ENCODE data around the gene SEMA4G.

Gene SEMA4G, protein sequence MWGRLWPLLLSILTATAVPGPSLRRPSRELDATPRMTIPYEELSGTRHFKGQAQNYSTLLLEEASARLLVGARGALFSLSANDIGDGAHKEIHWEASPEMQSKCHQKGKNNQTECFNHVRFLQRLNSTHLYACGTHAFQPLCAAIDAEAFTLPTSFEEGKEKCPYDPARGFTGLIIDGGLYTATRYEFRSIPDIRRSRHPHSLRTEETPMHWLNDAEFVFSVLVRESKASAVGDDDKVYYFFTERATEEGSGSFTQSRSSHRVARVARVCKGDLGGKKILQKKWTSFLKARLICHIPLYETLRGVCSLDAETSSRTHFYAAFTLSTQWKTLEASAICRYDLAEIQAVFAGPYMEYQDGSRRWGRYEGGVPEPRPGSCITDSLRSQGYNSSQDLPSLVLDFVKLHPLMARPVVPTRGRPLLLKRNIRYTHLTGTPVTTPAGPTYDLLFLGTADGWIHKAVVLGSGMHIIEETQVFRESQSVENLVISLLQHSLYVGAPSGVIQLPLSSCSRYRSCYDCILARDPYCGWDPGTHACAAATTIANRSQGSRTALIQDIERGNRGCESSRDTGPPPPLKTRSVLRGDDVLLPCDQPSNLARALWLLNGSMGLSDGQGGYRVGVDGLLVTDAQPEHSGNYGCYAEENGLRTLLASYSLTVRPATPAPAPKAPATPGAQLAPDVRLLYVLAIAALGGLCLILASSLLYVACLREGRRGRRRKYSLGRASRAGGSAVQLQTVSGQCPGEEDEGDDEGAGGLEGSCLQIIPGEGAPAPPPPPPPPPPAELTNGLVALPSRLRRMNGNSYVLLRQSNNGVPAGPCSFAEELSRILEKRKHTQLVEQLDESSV

DNA sequence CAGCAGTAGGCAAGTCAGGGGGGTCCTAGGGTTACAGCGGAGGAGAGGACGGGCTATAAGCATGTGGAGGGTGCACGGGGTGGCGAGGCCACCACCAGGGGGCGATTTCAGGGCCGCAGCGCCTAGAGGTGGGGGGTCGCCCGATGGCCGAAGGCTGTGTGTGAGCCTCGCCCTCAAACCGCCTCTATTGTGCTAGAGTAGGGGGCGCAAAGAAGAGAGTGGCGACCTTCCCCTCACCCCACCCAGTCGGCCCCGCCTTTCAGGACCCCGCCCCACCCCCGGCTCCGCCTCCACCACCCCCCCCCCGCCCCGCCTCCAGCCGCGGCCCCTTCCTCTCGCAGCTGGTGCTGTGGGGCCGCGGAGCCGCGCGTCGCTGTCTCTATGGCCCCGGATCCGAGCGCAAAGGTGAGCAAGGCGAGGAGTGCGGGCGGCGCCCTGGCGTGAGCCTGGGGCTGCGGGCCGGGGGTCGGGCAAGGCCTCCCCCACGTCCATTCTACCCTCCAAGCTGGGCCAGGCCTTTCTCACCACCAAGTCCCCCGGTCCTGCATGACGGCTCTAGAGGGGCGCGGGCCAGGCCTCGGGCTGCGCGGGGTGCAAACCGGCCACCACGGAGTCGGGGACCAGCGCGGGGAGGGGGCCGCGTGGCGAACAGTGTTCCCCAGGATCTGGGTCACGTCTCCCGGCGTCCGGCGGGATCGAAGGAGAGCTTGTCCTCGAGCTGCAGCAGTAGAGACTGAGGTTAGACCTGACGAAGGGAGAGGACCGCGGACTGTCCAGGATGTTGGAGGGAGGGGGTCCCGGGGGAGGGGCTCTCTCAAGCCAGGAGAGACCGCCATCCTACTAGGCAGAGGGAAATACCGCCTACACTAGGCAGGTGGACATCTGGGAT, at the start of gene SEMA4G:
TSS of gene SEMA4G (plus strand) at position 318 of the 889 bp plus-strand sequence. CDS start 3,409 bp downstream, outside the sequence.
- DNase-seq: peak; percentile 19 to 48

DNA sequence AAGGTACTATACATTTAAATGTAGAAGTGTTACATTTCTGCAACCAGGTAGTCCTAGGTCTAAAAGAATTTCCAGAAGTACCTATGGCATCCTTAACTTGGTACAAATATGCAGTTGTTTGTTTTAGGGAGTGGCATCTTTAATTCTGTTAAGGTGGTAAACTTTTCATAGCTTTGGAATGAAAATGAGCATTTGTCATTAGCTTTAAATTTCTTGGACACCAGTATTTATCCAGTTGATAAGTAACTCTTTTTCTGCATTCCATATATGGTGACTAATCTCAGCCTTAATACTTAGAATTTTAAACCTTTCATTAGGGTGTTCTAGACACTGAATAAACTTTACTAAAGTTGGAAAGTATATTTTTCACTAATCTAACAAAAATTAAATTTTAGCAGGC, 45.7 kb upstream of the SEMA4G start:
- no peak for DNase-seq

DNA sequence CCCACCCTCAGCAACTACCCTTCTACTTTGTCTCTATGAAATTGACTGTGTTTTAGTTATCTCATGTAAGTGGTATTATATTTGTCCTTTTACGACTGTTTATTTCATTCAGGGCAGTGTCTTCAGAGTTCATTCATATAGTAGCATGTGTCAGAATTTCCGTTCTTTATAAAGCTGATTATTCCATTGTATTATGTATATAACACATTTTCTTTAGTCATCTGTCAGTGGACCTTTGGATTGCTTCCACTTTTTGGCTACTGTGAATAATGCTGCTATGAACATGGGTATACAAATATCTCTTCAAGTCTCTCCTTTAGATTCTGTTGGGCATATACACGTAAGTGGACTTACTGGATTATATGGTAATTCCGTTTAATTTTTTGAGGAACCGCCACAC, 42.0 kb upstream of the SEMA4G start:
- DNase-seq: no peak

DNA sequence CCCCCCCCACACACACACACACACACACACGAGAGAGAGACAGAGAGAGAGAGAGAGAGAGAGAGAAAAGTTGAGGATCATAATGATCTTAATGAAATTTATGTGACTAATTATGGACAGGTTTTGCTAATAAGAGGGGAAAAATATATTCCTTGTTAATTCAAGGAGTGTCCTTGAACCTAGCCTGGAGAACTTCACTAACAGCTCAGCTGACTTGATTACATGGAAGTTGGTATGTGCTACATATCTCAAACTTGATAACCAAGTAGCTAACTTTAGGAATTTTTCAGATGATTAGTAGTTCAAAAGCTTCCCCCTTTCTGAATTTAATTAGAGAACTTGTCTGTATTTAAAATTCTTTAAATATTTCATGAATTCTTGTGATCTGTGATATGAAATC, 41.3 kb upstream of the SEMA4G start:
- DNase-seq: no peak

DNA sequence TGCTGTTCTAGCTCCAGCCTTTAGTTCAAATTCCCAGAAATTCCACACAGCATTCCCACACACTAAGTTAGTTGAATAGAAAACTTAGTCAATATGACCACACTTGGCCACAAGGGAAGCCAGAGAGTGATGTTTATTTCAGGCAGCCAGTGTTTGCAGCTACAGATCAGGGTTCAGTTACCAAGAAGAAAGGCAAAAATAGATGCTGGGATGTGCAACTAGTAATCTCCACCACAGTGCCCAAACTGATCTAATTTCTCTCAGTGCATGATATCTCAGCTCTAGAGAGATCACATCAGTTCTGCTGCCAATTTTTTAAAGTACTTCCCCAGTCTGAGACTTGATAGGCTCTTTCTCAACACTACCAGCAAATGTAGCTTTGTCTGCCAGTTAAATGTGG, 38.9 kb upstream of the SEMA4G start:
- no peak for DNase-seq

DNA sequence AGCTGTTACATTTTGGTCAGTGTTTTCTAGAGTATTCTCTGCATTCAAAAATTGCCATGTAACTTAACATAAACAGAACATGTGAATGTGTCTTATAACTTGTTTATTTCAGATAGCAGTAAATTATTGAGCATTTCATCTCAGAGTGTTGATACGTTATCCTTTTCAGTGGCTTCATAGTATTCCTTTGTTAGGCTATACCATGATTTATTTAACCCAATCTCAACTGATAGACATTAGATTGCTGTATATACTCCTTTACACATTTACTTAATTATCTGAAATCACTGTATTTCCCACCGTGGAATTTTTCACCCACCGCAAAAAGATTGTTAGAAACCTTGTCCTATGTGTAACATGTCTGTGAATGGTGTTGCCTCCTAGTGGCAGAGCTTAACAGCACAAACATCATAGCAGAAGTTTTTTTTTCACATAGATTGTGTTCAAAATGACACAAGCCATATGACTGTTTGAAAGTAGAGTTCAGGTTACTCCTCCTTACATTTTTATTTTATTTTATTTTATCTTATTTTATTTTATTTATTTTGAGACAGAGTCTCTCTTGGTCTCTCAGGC, 35.1 kb upstream of the SEMA4G start:
- DNase-seq: peak in 1 of 2 donors; percentile 14

DNA sequence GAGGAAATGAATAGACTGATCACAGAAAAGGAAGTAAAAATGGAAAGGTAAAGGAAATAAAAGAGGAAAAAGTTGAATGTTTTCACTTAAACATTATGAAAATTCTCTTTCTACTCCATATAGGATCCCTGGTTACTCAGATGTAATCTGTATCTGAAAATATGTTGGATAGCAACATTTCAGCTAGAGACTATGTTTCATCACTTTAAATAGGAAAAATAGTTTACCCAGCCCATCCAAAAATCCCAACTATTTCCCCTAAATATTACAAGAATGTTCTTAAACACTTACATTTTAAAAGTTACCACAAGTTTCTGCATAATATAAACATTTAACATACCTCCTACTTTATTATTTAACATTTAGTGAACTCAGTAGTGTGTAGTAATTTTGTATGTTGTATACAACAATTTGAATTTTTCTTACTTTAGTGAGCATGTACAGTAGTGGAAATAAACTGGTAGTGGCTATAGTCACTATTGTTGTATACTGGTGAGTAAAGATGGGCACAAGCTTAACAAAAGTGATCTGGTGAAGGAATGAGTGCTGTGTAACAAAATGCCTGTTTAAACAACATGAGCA, 29.4 kb upstream of the SEMA4G start:
- DNase-seq: no peak

DNA sequence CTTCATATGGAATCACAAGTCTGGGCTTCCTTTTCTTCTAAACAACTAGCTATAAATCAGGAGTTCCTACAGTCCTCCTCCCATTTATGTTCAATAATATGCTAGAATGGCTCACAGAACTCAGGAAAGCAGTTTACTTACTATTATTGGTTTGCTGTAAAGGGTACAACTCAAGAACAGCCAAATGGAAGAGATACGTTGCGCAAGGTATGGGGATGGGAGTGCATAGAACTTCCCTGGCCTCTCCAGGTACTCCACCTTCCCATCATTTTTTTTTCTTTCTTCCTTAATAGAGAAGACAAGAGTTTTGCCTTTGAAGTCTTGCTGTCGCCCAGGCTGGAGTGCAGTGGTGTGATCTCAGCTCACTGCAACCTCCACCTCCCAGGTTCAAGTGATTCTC, 27.1 kb upstream of the SEMA4G start:
- no peak for DNase-seq

DNA sequence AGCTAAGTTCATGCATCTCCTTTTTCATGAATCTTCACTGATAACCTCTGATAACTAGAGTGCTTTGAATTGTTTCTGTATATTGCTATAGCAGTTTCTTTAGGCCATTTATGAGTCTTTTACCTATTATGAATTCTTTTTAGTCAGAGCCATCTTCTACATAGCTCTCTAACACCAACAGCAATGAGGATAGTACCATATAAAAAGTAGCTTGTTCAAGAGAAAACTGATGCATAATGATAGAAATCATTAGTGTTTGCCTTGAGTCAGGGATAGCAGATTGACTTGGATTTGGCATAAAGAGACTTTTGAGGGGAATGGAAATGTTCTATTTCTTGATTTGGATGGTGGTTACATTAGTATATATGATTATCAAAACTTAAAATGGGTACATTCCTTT, 25.8 kb upstream of the SEMA4G start:
- no peak for DNase-seq

DNA sequence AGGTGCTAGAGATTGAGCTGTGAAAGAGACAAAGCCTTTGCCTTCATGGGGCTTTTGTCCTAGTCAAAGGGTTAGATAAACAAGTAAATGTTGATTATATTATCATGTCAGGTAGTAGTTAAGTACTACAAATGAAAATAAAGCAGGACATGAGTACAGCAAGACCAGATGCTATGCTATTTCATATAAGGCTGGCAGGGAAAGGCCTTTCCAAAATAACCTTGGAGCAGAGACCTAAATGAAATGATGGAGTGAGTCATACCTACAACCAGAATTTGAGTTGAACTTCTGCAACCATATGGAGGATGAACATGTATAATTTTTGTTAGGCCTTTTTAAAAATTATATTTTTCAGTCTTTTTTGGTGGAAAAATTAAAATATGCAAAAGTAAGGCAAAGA, 23.6 kb upstream of the SEMA4G start:
- DNase-seq: no peak

DNA sequence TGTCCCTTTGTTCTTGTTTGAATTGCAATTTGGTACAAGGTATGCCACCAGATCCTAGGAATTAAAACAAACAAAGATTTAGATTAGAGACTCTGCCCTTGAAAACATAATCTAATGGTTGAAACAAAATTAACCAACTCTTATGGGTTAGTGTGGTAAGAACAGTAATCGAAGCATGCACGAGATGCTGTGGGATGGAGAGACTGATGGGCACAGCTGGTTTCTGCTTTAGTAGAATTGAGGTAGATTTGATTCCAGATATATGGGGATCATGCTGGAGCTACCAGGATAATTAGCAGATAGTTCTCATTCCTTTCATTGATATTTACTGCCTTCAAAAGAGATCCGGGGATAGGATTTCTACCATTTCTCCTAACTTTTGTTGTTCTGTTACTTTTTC, 20.4 kb upstream of the SEMA4G start:
- DNase-seq: no peak

DNA sequence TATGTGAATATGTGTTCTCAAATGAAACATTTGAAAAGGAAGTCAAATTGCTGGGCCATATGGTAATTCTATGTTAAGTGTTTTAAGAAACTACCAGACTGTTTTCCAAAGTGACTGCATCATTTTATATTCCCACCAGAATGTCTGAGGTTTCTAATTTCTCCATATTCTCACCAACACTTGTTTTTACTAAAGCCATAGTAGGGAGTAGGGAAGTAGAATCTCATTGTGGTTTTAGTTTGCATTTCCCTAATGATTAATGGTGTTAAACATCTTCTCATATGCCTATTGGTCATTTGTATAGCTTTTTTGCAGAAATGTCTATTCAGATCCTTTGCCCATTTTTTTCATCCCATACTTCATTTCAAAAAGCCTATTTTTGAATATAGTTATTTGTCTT, 9.1 kb upstream of the SEMA4G start:
- DNase-seq: no peak

DNA sequence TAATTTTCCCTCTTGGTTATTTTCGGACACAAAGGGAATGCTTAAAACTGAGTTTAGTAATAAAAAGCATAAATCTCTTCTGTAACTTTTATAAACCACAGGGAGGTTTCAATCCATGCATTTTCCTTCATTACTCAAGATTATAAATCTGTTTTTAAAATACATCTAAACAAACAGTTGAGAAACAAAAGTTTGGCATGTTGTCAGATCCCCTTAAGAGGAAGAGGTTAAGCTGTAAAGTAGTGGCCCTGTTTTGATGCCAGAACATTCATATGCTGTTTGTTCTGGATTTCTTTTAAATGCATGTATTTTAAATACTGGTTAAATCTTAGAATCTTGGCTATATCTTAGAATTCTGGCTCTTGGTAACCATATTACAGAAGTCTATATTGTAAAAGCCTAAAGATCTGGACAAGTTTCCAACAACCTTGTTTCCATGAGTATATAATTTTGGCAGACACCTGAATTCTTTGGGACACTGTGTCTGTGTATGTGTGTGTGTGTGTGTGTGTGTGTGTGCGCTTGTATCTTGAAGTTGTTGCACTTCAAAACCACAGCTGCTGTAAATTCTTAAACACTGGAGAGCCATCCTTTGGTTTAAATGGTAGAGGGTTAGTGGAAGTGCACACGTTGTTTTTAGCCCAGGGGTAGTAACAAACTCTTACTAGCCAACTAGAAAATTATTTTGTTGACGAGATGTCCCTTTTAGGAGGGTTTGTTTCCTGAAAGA, 6.8 kb upstream of the SEMA4G start:
- DNase-seq: no peak

DNA sequence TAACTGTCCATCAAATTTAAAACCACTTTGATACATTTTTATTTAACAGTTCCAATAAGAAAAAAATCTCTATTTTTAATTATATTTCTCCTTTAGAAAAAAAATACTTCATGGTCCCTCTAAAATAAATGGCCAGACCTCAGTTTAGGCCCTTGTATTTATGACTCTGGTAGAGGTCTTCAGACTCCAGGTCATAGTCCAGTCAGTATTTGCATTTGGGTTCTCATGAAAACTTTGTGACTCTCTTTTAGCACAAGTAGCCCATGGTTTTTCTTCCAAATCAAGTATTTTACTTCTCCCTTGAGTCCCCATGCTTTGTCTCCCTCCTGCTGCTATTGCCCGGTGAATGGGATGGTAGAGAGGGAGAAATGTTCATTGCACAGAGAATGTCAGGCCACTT, 5.5 kb upstream of the SEMA4G start:
- no peak for DNase-seq

DNA sequence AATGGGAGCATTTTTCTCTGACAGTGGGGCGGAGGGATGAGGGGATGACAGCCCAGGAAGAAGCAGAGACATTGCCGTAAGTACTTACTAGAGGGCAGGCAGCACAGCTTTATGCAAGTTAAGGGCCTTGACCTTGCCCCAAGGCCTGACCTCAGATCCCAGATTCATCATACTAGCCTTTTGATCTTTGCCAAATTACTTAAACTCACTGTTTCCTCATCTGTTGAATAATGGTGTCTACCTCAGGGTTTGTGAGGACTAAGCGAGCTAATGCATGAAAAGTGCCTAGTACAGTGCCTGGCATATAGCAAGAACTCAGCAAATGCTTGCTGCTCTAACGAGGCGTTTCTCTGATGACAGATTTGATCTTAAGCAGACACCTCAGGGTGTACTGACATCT, 3.5 kb upstream of the SEMA4G start:
- no peak for DNase-seq

DNA sequence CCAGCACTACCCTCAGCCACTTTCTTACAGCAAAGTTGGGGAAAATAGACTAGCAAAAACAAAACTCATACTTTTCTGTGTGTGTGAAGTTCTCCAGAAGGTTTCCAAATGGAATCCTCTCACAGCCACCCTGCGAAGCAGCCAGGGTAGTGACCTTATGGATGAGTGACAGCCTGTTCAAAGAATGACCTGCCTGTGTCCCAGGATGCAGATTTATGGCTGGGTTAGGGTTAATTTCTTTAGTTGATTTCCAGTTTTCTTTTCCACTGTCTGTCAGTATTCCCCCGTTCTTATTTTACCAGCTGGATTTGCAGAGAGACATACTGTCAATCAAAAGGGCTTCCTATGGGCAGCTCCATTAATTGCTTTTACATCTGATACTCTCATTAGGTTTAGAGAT, 2.4 kb upstream of the SEMA4G start:
- no peak for DNase-seq

DNA sequence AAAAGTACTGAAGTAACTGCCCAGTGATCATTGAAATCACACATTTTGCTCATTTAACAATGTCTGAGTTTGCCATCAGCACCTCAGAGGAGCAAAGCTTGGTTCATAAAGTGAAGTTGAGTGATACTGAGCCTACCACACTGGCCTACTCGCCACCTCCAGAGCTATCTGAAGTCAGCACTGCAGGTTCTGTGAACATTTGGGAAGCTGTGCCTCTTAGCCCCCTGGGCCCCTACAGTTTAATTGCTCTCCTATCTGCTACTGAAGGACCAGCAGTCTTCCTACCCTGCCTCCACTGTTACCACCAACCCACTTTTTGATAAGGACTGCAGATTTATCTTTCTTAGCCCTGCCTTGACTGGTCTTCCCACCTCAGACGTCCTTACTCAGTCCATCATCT, 2.0 kb upstream of the SEMA4G start:
- no peak for DNase-seq

DNA sequence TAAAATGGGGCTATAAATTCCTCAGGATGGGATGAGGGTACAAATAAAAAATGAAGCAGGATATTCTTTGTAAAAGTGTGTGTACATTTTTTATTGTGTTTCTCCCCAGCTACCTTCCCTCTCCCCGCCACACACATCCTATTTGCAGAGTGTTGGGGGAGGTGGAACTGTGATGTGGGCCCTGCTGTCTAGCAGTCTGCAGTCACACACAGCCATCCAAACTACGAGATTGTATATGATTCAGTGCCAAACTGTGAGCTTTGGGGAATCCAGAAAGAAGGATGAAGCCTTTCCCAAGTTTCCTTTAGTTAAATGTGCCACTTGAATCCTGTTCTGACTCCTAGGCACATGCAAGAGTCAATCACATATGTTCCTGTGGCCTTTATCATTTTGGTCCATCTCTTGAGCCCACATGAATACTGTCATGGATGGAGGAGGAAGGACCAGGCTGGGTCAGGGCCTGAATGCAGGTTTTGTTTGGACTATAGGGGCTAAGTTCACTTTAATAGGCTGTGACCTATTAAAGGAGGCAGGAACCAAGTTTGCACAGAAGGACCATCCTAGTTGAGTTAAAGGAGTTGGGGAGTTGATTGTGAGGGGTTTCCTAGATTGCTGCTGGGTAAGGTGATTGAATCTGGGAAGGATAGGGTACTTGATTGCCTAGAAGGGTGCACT, 1.1 kb upstream of the SEMA4G start:
- DNase-seq: no peak

DNA sequence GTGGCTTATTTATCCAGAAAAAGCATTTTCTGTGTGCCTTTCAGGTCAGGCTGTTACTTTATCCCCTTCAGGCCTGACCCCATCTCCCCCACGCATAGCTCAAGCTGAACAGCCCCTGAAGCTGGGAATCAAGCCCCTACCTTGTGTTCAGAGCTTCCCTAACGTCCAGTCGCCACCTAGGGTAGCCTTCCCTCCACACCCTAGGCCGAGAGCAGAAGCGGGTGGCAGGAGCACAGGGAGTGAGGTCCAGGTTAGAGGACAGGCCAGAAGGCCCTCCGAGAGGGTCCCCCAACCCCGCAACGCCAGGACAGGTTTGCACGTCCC, 479 bp upstream of the SEMA4G start:
- no peak for DNase-seq

DNA sequence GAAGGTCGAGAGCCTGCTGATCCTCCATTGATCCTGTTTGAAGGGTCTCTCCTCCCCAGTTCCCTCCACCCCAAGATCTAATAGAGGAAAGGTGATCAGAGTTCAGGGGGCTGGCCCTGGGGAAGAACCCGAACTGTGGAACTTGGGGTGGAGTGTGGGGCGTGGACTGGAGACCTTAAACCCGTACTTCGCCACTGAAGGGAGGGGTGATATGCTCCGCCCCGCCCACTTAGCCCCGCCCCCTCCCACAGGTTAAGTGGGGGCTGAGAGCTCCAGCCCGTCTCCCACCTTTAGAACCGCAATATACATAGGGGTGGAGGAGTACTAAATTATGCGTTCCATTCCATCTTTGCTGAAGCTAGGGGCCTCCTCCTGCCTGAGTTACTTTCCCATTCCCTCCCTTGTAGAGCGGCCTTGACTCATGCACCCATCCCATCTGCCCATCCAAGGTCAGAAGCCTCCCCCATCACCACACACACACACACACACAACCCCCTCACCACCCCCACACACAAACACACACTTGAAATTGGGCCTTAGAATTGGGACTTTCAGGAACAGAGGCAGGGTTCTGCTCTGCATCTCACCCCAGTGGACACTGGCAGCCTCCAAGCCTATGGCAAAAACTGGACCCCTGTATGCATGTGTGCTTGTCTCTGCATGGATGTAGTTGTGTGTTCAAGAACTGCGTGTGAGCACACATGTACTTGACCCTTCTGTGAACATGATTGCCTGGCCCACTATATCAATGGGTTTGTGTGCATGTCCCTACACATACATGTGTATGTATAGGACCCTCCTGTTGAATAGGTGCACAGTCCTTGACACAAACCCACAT, 991 bp downstream of the SEMA4G start:
- peak; percentile 41 to 53 for DNase-seq

Data from CD4-positive, alpha-beta T cell treated with Interleukin-4 for 1 hour (primary cell).